Measurements from ENCODE around the gene ABCA1. TPM values are rescaled to one million over a fixed set of nuclear protein-coding genes. Genes with fewer than 3 reads are reported as not detected.
A peak's percentile ranks its signal among the peaks of the same experiment; 100 is the strongest.

Gene ABCA1
- total and polyA plus RNA-seq, 2 of the 13 experiments (the other 11 are each of a cell fraction or from before 2014, with no cell fraction given) = 26.8 to 63.8 TPM

DNA sequence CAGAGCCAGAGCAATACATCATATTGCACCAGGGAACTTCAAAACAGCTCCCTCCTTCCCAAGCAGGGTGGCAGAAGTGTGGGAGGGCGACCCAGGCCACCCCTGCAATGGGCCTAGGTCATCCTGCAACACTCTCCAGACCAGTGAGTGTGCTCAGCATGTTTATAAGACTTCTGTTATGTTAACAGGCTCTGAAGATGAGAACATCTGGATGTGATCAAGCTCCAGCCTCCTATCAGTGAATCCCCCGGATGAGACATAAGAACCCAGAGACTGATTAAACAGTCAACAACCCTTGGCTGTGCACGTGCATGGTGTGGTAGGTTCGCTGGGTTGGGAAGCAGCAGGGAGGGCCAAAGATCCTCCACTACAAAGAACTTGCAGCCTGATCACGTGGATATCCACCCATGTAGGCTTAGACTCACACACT is 63.3 kb downstream of the ABCA1 start:
- no TSS peak for BruUV-seq (replicated peaks)
- H3K36me3 ChIP-seq (replicated peaks in 1 of 2; ENCODE audit: control insufficient read depth in 1 of 2, insufficient read depth in 2 of 2, low read length in 2 of 2) = peaks cover 32 to 78% of the 10 kb centered on the region in 2 experiments
- H4K20me1 ChIP-seq (ENCODE audit: insufficient read depth, low read length) = peaks cover 3% of the 10 kb centered on the region
- no peak for FAIRE-seq
- 40% methylated on average over 1 of the region's 5 CpGs for WGBS (ENCODE audit: low lambda C conversion rate)
- H3K27ac ChIP-seq (ENCODE audit: extremely low read length, insufficient read depth, low read length) = peak overlapping the region; percentile 40
- intact Hi-C loops (cut with micrococcal nuclease; ENCODE audit: unreplicated experiment) (loop anchor here (5.0 kb wide), 1 partner anchor 48 kb away; no protein-coding TSS in a partner anchor), in situ Hi-C loops (cut with HindIII; ENCODE audit: extremely low pct_ligation_motif_present, low pct_unique_long_range_greater_than_20kb) (loop anchor here (5.0 to 10.0 kb wide), 2 partner anchors 293 to 550 kb away; no protein-coding TSS in a partner anchor)
- H3K27me3 ChIP-seq (ENCODE audit: control insufficient read depth in 1 of 2, insufficient read depth in 2 of 2, low read length in 2 of 2) = no peaks in the 10 kb centered on the region
- H3K9me3 ChIP-seq (ENCODE audit: low read length) = no peaks in the 10 kb centered on the region
- CTCF ChIA-PET (ENCODE audit: low intra/inter-chr PET ratio, low total read pairs) = no interaction called here
- POLR2A ChIA-PET = interaction anchor here (1.2 to 2.9 kb wide), 3 partner anchors 18 to 35 kb away, joined by 3 to 9 read pairs (median 4); no protein-coding TSS in a partner anchor
- H3K9ac ChIP-seq (ENCODE audit: insufficient read depth, low read depth, low read length) = no peak overlapping the region
- no peak overlapping the region for H3K4me2 ChIP-seq (ENCODE audit: low read depth, low read length)
- peaks cover 59% of the 10 kb centered on the region for H3K4me1 ChIP-seq (ENCODE audit: insufficient read depth, low read length)
- ATAC-seq = peak; percentile 28
- H3K79me2 ChIP-seq (ENCODE audit: insufficient read depth, low read length) = peaks cover 50% of the 10 kb centered on the region
- H3K4me3 ChIP-seq (replicated peaks in 1 of 3; ENCODE audit: insufficient read depth in 1 of 3, low read depth in 2 of 3, low read length in 3 of 3) = no peak overlapping the region
- no peak for DNase-seq (ENCODE audit: low spot score)
- no peak overlapping the region for H2AFZ ChIP-seq (ENCODE audit: low read length)
- TF ChIP-seq FIP1L1 (IDR thresholded peaks at IDR 0.05; ENCODE audit: borderline replicate concordance, insufficient read depth, low read depth, low read length) (no peak), ZNF674 (CRISPR knock-in tag; IDR thresholded peaks at IDR 0.05; ENCODE audit: low read depth) (no peak), ZNF607 (CRISPR knock-in tag; IDR thresholded peaks at IDR 0.05; ENCODE audit: borderline replicate concordance) (no peak), ZNF136 (CRISPR knock-in tag; IDR thresholded peaks at IDR 0.05; ENCODE audit: low read depth) (no peak), ZBTB20 (CRISPR knock-in tag; IDR thresholded peaks at IDR 0.05; ENCODE audit: borderline replicate concordance, low read depth) (no peak), ZBTB42 (CRISPR knock-in tag; IDR thresholded peaks at IDR 0.05) (no peak), MAFK (conservative IDR thresholded peaks at IDR 0.05 in 1 of 2, IDR thresholded peaks at IDR 0.05 in 1 of 2; ENCODE audit: low read length in 2 of 2) (no peak), ARNTL (CRISPR knock-in tag; IDR thresholded peaks at IDR 0.05) (peak; percentile 84), CREM (IDR thresholded peaks at IDR 0.05) (no peak), CREM (CRISPR knock-in tag; IDR thresholded peaks at IDR 0.05) (no peak), PCBP1 (IDR thresholded peaks at IDR 0.05; ENCODE audit: borderline replicate concordance, low read depth, low read length) (no peak), NPAS2 (CRISPR knock-in tag; IDR thresholded peaks at IDR 0.05; ENCODE audit: borderline replicate concordance) (no peak), KDM3A (CRISPR knock-in tag; IDR thresholded peaks at IDR 0.05; ENCODE audit: low read depth) (no peak), SOX6 (IDR thresholded peaks at IDR 0.05) (no peak), SOX6 (CRISPR knock-in tag; IDR thresholded peaks at IDR 0.05) (peak; percentile 54), EP300 (IDR thresholded peaks at IDR 0.05; ENCODE audit: low read depth in 2 of 2, low read length in 2 of 2) (no peak; a peak in 1 of 4 replicates), EP300 (CRISPR knock-in tag; IDR thresholded peaks at IDR 0.05; ENCODE audit: borderline replicate concordance) (peak; percentile 57; the same call in 1 of the 2 replicates)
- TF ChIP-seq, protein P1, sequence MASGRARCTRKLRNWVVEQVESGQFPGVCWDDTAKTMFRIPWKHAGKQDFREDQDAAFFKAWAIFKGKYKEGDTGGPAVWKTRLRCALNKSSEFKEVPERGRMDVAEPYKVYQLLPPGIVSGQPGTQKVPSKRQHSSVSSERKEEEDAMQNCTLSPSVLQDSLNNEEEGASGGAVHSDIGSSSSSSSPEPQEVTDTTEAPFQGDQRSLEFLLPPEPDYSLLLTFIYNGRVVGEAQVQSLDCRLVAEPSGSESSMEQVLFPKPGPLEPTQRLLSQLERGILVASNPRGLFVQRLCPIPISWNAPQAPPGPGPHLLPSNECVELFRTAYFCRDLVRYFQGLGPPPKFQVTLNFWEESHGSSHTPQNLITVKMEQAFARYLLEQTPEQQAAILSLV (CRISPR knock-in tag; IDR thresholded peaks at IDR 0.05; ENCODE audit: borderline replicate concordance) = no peak
- TF ChIP-seq, protein P2, sequence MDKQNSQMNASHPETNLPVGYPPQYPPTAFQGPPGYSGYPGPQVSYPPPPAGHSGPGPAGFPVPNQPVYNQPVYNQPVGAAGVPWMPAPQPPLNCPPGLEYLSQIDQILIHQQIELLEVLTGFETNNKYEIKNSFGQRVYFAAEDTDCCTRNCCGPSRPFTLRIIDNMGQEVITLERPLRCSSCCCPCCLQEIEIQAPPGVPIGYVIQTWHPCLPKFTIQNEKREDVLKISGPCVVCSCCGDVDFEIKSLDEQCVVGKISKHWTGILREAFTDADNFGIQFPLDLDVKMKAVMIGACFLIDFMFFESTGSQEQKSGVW (CRISPR knock-in tag; IDR thresholded peaks at IDR 0.05; ENCODE audit: borderline replicate concordance) = no peak
- TF ChIP-seq, protein P3, sequence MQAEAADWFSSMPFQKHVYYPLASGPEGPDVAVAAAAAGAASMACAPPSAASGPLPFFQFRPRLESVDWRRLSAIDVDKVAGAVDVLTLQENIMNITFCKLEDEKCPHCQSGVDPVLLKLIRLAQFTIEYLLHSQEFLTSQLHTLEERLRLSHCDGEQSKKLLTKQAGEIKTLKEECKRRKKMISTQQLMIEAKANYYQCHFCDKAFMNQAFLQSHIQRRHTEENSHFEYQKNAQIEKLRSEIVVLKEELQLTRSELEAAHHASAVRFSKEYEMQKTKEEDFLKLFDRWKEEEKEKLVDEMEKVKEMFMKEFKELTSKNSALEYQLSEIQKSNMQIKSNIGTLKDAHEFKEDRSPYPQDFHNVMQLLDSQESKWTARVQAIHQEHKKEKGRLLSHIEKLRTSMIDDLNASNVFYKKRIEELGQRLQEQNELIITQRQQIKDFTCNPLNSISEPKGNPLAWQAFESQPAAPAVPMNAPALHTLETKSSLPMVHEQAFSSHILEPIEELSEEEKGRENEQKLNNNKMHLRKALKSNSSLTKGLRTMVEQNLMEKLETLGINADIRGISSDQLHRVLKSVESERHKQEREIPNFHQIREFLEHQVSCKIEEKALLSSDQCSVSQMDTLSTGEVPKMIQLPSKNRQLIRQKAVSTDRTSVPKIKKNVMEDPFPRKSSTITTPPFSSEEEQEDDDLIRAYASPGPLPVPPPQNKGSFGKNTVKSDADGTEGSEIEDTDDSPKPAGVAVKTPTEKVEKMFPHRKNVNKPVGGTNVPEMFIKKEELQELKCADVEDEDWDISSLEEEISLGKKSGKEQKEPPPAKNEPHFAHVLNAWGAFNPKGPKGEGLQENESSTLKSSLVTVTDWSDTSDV (CRISPR knock-in tag; IDR thresholded peaks at IDR 0.05) = no peak
- TF ChIP-seq, protein P4, sequence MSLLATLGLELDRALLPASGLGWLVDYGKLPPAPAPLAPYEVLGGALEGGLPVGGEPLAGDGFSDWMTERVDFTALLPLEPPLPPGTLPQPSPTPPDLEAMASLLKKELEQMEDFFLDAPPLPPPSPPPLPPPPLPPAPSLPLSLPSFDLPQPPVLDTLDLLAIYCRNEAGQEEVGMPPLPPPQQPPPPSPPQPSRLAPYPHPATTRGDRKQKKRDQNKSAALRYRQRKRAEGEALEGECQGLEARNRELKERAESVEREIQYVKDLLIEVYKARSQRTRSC (CRISPR knock-in tag; IDR thresholded peaks at IDR 0.05; ENCODE audit: low read depth) = no peak
